Stimulated activated CD4-positive, alpha-beta T cell treated with anti-CD3 and anti-CD28 coated beads, Interleukin-2, amount 100 ng/mL, for 48 hours (primary cell): ENCODE results near the gene SUPT3H.

Source experiments
- DNase-seq, 2 donors: peaks; one replicate each; pipeline ENCODE4 v3.0.0-alpha.2; 2020

SUPT3H gene

DNA sequence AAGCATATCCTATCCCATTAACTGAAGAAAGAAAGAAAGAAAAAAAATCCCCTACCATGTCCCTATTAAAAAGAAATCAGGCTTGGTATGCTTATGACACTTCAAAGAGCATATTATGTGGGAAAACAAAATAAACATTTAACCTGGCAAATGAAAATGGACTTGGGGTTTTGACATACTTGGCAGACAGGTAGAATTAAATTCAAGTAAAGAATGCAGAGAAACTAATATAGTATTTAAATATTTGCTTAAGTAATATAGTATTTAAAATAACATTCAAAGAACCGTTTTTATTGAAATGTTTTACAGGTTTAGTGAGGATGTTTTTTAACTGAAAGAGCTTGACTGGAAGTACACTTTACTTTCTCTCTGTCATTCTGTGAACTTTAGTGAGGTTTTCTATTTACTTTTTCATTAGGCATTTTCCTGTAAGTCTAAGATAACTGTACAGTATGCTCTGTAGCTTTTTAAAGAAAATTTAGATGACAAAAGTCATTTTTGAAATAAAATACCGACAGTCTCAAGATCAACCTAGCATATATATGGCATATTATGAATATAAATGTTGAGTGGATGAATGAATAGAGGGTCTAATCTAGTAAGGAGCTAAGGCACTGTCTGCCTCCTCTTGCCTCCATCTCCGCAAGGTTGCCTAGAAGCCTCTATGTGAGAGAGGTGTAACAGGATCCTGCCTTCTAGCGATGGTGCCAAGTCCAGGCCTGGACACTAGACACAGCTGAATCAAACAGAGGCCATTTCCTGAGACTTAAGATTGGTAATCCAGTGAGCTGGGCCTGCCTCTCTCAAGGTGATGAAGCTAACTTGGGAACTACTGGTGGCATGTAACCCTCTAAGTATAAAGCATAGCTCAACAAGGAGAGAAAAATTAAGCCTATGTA, 394.0 kb downstream of the SUPT3H start:
- no peak for DNase-seq

DNA sequence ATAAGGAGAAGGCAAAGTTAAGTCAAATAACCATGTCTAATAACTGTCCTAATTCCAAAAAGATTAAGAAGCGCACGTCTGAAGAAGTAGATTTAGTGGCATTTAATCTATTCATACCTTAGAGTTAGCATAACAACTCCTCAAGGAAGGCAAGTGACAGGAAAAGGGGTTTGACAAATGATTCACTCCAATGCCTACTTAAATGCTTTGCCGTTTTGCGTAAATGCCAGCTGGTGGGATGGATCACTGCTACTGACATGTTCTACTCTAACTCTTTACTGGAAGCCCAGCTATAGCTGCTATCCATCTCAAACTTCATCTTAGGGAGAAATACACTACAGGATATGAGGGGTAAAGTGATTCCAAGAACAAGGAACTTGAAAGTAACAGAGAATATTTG, 396.9 kb downstream of the SUPT3H start:
- DNase-seq, result no peak

DNA sequence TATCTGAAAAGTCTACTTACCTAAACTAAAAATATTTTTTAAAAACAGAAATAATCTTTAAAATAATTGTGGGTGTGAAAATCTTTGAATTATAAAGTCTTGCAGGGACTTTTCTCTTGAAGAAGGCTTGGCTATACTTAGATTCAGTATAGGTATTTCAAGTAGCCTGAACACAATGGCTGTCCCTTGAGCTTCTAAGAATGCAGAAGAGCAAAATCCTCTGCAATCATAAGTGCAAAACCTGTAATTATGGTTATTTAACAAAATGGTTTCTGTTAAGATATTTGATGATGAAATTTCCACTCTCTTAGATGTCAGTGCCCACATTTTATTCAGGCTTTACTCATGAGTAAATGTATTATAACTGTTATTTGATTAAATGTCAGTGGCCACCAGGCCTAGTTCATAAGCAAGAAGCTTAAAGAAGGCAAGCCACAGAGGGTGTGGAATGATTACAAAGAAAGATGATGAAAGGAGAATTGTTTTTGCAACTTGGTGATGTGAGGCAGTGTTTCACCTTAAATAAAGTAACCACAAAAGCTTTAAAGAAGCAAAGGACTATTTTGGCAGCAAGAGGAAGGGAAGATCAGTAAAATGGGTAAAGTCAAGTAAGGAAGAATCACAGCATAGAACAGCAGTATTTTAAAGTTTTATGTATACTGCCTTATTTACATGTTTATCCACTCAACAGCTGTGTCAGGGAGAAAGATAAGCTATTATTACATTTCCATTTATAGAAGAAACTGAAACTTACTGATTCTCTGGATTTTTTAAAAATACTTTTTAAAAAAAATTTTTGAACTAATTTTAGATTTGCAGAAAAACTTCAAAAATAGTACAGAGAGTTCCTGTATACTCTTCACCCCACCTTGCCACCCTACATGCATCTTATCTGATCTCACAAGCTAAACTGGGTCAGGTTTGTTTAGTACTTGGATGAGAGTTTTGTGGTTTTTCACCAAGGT, 400.8 kb downstream of the SUPT3H start:
- no peak for DNase-seq

DNA sequence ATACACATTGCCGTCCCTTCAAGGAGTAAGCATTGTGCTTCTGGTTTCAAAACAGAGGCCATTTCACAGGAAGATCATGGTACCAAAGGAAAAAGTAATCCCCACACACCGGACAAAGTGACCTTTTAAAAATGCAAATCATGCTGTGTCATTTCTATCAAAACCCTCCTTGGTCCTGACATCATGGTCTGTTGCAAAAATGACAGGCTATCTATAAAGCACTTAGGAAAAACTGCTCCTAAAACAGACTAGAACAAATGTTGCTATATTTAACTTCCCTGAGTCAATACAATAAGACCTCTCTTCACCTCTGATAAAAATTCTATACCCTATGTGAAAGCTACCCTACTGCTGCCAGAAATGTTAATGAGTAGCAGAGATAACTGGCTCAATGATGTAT, 403.2 kb downstream of the SUPT3H start:
- DNase-seq, result no peak

DNA sequence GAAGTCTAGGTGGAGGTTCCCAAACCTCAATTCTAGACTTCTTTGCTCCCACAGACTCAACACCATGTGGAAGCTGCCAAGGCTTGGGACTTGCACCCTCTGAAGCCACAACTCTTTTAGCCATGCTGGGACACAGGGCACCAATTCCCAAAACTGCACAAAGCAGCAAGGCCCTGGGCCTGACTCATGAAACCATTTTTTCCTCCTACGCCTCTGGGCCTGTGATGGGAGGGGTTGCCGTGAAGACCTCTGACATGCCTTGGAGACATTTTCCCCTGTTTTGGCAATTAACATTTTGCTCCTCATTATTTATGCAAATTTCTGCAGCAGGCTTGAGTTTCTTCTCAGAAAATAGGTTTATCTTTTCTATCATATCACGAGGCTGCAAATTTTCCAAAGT, 405.0 kb downstream of the SUPT3H start:
- DNase-seq, result no peak

DNA sequence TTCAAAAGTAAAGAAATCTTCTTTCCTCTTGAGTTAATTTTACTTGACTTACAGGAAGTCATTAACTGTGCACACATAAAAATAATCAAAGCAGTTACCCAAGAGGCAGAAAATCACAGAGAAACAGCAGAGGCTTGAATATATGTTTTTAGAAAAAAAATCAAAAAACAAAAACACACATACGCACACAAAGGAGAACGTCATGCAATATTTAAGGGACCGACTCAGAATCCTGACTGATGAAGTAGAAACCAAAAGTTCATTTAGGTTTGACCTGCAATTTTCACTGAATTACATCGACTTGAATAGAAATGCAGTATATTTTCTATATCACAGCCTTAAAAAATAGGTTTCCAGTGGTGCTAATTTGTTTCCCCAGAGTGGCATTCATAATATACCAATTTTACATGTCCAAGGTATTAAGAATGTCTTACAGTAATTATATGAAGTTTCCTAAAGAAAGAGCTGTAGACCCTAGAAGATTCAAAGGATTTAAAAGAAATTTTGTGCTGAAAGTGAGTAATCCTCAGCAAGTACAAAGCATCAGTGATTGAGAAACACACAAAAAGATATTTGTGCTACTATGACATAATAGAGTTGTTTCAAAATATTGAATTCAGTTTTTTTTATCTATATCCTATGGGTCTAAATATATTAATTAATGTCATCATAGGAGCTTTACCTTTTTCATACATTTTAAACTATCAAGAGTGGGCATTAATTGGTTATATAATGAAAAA, 408.1 kb downstream of the SUPT3H start:
- DNase-seq, result no peak

DNA sequence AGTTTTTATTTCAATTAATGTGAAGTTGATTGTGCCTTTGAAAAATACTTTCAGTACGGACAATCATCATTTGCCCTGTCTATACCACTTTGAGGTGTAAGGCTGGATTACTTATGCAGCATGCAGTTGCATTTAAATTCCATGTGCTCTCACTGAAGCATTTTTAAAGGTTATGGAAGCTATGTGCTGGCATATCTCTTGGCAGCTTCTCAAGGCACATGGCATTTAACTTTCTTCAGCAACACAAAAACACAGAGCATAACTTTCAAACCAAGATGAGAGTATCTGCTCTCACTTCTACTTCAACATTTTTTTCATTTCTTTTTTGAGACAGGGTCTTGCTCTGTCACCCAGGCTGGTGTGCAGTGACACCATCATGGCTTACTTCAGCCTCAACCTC, 410.3 kb downstream of the SUPT3H start:
- DNase-seq, result no peak

DNA sequence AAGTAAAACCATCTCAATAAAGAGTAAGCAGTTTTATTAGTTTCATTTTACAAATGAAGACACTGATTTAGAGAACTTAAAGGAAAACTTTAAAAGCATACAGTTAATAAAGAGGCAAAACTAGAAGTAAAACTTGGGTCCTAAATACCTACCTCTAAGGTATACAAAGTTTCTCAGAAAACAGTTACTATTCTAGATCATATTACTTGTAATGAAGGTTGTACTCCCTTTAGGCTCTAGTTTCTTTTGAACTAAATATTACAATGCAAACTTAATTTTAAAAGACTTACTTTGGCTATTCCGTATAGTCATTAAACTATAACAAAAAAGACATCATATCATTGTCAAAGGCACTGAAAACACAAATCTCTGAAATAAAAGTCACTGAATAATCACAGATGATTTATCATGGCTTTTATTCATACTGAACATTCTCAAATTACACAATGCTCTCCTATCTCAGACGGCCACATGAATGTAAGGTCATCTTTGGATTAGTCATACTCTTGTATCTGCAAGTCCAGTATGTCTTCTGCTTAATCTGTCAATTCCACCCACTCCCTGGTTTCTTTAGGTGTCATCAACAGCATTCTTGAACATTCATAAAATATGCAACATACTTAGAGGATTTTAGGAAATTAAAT, 411.2 kb downstream of the SUPT3H start:
- no peak for DNase-seq

DNA sequence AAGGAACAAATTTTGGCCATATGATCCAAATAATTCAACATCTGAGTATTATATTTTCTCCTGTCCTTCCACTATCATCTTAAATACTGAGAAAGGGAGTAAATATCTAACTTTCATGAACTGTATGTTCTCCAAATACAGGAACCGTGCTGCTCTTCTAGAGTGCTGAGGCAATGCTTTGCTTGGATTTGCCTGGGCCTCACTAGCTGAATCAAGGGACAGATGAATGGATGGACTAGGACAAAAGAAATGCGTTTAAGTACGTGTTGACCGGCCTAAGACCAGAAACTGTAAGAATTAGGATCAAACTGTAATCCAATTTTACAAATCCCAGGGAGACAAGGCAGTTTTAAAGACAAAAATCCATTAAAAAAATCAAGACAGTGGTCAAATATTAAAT, 412.0 kb downstream of the SUPT3H start:
- no peak for DNase-seq

DNA sequence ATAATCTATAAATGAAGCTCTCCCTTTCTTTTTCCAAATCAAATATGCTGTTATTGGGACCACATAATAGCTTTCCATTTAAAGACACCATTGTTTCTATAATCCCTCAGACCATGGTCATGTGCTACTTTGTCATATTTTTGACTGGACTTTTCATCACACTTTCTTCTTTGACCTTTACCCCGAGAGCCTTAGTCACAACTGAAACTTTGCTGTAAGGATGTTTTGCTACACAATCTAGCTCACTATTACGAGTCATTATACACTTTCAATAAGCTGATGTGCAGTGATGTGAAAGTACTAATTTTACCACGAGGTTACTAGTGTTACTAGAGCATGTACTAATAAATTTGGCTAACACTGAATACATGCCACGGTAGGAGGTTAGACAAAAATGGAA, 416.8 kb downstream of the SUPT3H start:
- no peak for DNase-seq

DNA sequence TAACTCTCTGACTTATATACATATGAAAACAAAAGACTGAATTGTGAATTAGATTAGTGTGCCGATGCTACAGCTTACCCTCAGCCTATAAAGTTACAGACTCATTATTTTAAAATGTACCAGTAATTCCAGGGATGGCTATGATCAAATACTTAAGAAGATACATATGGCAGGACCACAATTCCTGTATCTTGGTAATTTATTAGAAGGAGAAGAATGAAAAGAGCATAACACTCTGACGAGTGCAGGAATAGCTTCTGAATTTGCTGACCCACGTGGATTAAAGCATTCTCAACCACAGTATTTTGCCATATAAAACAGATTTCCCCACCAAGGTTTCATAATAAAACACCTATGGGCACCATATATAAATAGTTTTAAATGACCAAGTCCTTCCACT, 418.1 kb downstream of the SUPT3H start:
- DNase-seq, result no peak

DNA sequence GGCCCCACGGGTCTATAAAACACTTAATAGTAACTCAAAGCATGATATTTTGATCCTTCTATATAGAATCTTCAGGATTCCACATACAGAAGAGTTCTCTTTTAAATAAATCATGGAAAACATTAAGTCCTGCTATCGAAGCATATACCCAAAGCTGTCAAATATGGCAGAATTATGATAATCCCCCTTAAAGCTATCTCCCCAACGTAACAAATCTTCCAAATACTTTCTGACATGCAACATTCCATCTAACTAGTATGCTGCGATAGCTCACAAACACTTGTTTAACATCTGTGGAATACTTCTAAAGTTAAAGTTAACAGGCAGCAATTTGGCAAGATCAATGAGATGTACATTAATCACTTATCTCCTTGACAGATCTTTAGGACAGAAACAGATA, 420.6 kb downstream of the SUPT3H start:
- no peak for DNase-seq

DNA sequence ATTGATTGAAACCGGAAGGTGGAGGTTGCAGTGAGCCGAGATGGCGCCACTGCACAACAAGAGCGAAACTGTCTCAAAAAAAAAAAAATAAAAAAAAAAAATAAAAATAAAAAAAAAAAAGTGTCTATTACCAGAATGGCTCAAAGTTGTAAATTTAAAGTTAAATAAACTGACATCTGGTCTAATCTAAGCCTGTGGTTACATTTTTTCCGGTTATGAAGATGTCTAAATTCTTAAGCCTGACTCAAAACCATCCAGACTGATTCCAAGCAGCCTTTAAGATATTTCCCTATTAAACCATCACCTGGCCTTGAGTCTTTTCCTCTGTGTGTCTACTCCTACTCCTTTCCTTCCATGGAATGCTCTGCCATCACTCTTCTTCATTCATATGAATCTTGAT, 421.3 kb downstream of the SUPT3H start:
- DNase-seq, result no peak

DNA sequence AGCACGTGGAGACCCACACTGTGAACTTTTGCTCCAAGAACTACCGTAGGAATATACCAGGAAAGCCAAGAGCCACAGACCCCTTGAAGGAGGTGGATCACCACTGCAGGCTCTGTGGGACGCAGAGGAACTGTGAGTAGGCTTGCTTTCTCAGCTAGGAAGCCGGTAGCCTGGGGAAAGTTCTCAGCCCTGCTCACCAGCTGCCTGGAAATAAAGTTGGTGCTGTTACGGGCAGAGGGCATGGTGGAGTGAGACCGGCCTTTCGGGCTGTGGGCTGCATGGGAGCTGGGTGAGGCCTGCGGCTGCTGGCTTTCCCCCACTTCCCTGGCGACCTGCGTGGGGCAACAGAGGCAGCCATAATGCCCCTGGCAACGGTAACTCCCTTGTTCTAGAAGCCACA, 422.6 kb downstream of the SUPT3H start:
- DNase-seq, result no peak

GRCh38 chr6:44954281-44954680, 423.5 kb downstream of the SUPT3H start:
- DNase-seq, result no peak

DNA sequence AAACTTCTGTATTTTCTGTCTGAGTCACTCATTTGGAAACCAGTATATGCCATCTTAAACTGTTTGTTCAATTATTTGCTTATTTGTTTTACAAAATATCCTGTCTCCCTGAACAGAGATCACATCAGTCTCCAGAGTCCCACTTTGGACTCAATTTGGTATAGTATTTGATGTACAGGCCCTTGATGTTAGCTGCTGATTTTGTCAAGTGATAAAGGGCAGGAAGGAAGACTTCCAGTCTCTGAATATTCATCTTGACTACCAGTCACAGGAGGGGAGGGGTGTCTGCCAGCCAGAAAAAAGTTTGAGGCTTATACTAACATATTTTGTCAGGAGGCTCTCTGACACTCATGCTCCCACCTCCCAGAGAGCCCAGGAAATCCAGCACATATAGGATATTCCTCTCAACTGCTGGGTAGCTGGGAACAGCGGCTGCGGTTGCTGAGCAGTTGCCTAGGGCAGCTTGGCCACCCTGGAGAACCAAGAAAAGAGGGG, 426.4 kb downstream of the SUPT3H start:
- DNase-seq, result no peak

DNA sequence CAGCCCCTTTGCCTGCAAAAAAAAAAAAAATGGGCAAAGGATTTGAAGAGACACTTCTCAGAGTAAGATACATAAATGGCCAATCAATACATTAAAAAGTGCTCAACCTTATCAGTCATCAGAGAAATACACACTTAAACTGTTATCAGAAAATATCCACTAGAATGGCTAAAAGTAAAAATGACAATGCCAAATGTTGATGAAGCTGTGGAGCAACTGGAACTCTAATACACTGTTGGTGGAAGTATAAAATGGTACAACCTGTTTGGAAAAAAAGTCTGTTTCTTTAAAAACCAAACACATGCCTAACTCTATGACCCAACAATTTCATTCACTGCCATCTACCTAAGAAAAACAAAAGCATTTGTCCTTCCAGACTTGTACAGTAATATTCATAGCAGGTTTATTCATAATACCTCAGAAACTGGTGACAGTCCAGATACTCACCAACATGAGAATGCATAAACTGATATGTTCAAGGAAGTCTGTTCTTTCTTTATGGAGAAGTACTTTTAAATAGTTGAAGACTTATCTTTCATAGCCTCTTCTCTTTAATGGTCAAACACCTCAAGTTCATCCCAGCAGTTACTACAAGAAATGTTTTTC, 428.0 kb downstream of the SUPT3H start:
- DNase-seq, result no peak

DNA sequence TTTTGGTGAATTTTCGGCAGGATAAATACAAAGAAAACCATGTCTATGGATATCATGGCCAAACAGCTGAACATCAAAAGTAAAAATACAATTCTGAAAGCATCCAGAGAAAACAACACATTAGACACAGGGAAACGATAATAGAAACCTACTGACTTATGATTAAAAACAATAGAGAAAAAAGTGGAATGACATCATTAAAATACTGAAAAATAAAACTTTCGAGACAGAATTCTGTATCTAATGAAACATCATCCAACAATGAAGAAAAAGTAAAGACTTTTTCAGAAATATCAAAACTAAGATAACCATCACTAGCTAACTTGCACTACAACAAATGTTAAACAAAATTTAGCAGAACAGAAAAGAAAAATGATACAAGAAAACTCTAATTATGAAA, 434.2 kb downstream of the SUPT3H start:
- DNase-seq, result no peak

GRCh38 chr6:44942798-44943197, 434.9 kb downstream of the SUPT3H start:
- DNase-seq, result no peak

GRCh38 chr6:44942201-44942600, 435.5 kb downstream of the SUPT3H start:
- DNase-seq, result no peak

DNA sequence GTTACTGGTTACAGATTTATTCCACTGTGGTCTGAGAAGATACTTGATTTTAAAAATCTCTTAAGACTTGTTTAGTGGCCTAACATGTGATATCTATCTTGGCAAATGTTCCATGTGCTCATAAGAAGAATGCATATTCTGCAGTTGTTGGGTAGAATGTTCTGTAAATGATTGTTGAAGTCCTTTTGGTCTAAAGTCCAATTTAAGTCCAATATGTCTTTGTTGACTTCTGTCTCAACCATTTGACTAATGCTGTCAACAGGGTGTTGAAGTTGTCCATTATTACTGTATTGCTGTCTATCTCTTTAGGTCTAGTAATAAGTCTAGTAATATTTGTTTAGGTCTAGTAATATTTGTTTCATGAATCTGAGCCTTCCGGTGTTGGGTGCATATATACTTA, 437.4 kb downstream of the SUPT3H start:
- DNase-seq, result no peak

GRCh38 chr6:44935693-44936300, 441.9 kb downstream of the SUPT3H start:
- DNase-seq, result no peak
